Heart right ventricle (tissue), 16 donors: ENCODE data around the gene GK. TPM values are rescaled to one million over a fixed set of nuclear protein-coding genes. Genes with fewer than 3 reads are reported as not detected.

Experiments
- ATAC-seq, 8 donors: fragments of 200-7000 bp; cut with Tn5 transposase; one replicate each; pipeline ENCODE4 v1.9.1; 2020; ENCODE audit warnings: mild to moderate bottlenecking in 8 of 8, moderate library complexity in 8 of 8, moderate number of reproducible peaks in 1 of 8
- DNase-seq, 2 donors: peaks; one replicate each; pipeline ENCODE4 v3.0.0-alpha.2; 2020
- H3K27ac ChIP-seq, 10 donors: fragments of 200-600 bp; sonication (generic) in 2 of 10; one replicate each; pipeline versions ENCODE4 v1.5.0 to v1.8.0; 2020 to 2022; ENCODE audit warnings: mild to moderate bottlenecking in 3 of 10
- H3K27me3 ChIP-seq, 7 donors: fragments of 200-600 bp; one replicate each; pipeline ENCODE4 v1.8.0; 2021 to 2022; ENCODE audit warnings: mild to moderate bottlenecking in 2 of 7
- H3K36me3 ChIP-seq, 9 donors: fragments of 200-600 bp; sonication (generic) in 1 of 9; one replicate each; pipeline versions ENCODE4 v1.5.0 to v1.8.0; 2020 to 2022; ENCODE audit warnings: mild to moderate bottlenecking in 2 of 9
- H3K4me1 ChIP-seq, 9 donors: fragments of 200-600 bp; sonication (generic) in 1 of 9; one replicate each; pipeline versions ENCODE4 v1.5.0 to v1.8.0; 2020 to 2022; ENCODE audit warnings: mild to moderate bottlenecking in 4 of 9
- H3K4me3 ChIP-seq, 10 donors: fragments of 200-600 bp; sonication (generic) in 2 of 10; one replicate each; pipeline versions ENCODE4 v1.5.0 to v1.8.0; 2020 to 2022; ENCODE audit warnings: mild to moderate bottlenecking in 7 of 10, moderate library complexity in 2 of 10
- H3K9me3 ChIP-seq, 11 donors: fragments of 200-600 bp in 10 of 11; sonication (generic) in 2 of 11; one replicate each; pipeline versions ENCODE4 v1.5.0 to v1.8.0; 2013 to 2022; ENCODE audit warnings: mild to moderate bottlenecking in 2 of 11, control low read depth in 1 of 11, moderate library complexity in 1 of 11
- WGBS, 2 donors: extraction: QIAGEN DNeasy Blood & Tissue Kit; methylation state at CpG; one replicate each; pipeline ENCODE4 v1.1.7; 2013; ENCODE audit warnings: inconsistent platforms in 1 of 2; 5-methylcytosine and 5-hydroxymethylcytosine counted together
- intact Hi-C, 10 donors: fragments of 100-400 bp; cut with DNase I; formaldehyde crosslinking; loops; one replicate each; pipeline versions ENCODE4 v1.11.1 to v1.14.2; 2022
- polyA plus RNA-seq, 2 donors: library from polyadenylated mRNA; stranded (reverse); fragments of 200-250 nt; gene quantifications; one replicate each; pipeline ENCODE4 v1.2.3, GENCODE V29; 2013
- total RNA-seq, 10 donors: library from RNA; stranded (reverse); fragmentation: NEBNext Ultra II Directional in 3 of 10; extraction: Animal tissue kit (Norgen Biotek cat#: 25700) in 3 of 10; gene quantifications; one replicate each; pipeline versions ENCODE4 v1.2.1 to v1.2.4, GENCODE V29; 2021 to 2023
- TF ChIP-seq, protein P1 (sequence below), 9 donors: fragments of 200-600 bp; sonication (generic) in 2 of 9; IDR thresholded peaks; one replicate each; pipeline versions ENCODE4 v1.5.0 to v1.8.0; 2021 to 2022; ENCODE audit warnings: antibody characterized with exemption in 9 of 9, mild to moderate bottlenecking in 5 of 9, moderate library complexity in 1 of 9
- donor health status: Arrhythmogenic right ventricular cardiomyopathy.
- donor health status: ischemic (EF 13 %, LVEDD 7.1; RV severe dilation, severe dysfunction).
- donor health status: healthy with polysubstance abuse.
- donor health status: DM: no; HTN: yes; CAD: no.
- donor health status: DM: no; HTN: no; CAD: no.
- donor health status: ischemic (EF 25% LVEDD 6.9; RV normal size, moderate dysfunction).
- donor health status: ischemic (EF 25% LVEDD 5.7; RV mildly dilated, moderate dysfunction).
- donor health status: healthy.
- donor health status: DM: yes; HTN: yes; CAD: no.
- donor health status: Ischemic cardiomyopathy.
- donor health status: ischemic (EF 35%, LVEDD 5.7; RV mildly dilated, moderate dysfunction).
- donor health status: nonischemic (EF 11% LVEDD 7.7; RV severe dilation, severe dysfunction).
- donor health status: DM: yes; HTN: yes; CAD: no.
- donor health status: PGD.
- donor health status: ischemic (EF 29% LVEDD 5.4; RV normal size, mild dysfunction).
- donor health status: nonischemic (EF 23%, LVEDD 6.1; RV moderate dilation, normal function).

GK gene
- total and polyA plus RNA-seq, 12 donors = 3.6 to 13.6 (median 9.6) TPM

GRCh38 chrX:30674799-30675198 is 21.6 kb downstream of the GK start:
- no peaks in the 10 kb centered on the region for H3K9me3 ChIP-seq
- no peak overlapping the region for H3K27ac ChIP-seq
- TF ChIP-seq, protein P1, sequence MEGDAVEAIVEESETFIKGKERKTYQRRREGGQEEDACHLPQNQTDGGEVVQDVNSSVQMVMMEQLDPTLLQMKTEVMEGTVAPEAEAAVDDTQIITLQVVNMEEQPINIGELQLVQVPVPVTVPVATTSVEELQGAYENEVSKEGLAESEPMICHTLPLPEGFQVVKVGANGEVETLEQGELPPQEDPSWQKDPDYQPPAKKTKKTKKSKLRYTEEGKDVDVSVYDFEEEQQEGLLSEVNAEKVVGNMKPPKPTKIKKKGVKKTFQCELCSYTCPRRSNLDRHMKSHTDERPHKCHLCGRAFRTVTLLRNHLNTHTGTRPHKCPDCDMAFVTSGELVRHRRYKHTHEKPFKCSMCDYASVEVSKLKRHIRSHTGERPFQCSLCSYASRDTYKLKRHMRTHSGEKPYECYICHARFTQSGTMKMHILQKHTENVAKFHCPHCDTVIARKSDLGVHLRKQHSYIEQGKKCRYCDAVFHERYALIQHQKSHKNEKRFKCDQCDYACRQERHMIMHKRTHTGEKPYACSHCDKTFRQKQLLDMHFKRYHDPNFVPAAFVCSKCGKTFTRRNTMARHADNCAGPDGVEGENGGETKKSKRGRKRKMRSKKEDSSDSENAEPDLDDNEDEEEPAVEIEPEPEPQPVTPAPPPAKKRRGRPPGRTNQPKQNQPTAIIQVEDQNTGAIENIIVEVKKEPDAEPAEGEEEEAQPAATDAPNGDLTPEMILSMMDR (IDR thresholded peaks at IDR 0.05) = no peak
- peaks cover 0 to 5% (median 0%) of the 10 kb centered on the region in 7 donors for H3K27me3 ChIP-seq
- H3K36me3 ChIP-seq = peaks cover 0 to 11% (median 0%) of the 10 kb centered on the region in 9 donors
- ATAC-seq (no peak), DNase-seq (no peak)
- no peaks in the 10 kb centered on the region for H3K4me1 ChIP-seq
- 87 to 88% methylated on average over 3 of the region's 3 CpGs for WGBS, 2 donors
- intact Hi-C loops = no loop called here
- H3K4me3 ChIP-seq = no peak overlapping the region

- H3K36me3 ChIP-seq = peaks cover 0 to 3% (median 0%) of the 10 kb centered on the region in 9 donors
- intact Hi-C loops = no loop called here
- ATAC-seq (no peak), DNase-seq (no peak)
- WGBS, 2 donors = 94 to 96% methylated on average over 6 of the region's 6 CpGs
- no peak overlapping the region for H3K27ac ChIP-seq
- no peaks in the 10 kb centered on the region for H3K9me3 ChIP-seq
- H3K27me3 ChIP-seq = peaks cover 0 to 5% (median 0%) of the 10 kb centered on the region in 7 donors
- H3K4me3 ChIP-seq = no peak overlapping the region
- TF ChIP-seq, protein P1 (IDR thresholded peaks at IDR 0.05) = no peak
- no peaks in the 10 kb centered on the region for H3K4me1 ChIP-seq
Observed at GRCh38 chrX:30679369-30679768, 26.1 kb downstream of the GK start.

GRCh38 chrX:30680618-30681017 is 27.4 kb downstream of the GK start:
- Histone ChIP-seq H3K4me3 (no peak overlapping the region), H3K27ac (no peak overlapping the region), H3K27me3 (peaks cover 0 to 5% (median 0%) of the 10 kb centered on the region in 7 donors), H3K4me1 (no peaks in the 10 kb centered on the region), H3K36me3 (peaks cover 0 to 3% (median 0%) of the 10 kb centered on the region in 9 donors), H3K9me3 (no peaks in the 10 kb centered on the region)
- DNase-seq (no peak), ATAC-seq (no peak)
- intact Hi-C loops = no loop called here
- 18 to 23% methylated on average over 1 of the region's 1 CpG for WGBS, 2 donors
- TF ChIP-seq, protein P1 (IDR thresholded peaks at IDR 0.05) = no peak

GRCh38 chrX:30688641-30689040 is 35.4 kb downstream of the GK start:
- ATAC-seq (no peak), DNase-seq (no peak)
- no peak overlapping the region for H3K4me3 ChIP-seq
- TF ChIP-seq, protein P1 (IDR thresholded peaks at IDR 0.05) = no peak
- no peak overlapping the region for H3K27ac ChIP-seq
- intact Hi-C loops = no loop called here
- 74 to 78% methylated on average over 2 of the region's 2 CpGs for WGBS, 2 donors
- H3K27me3 ChIP-seq = peaks cover 0 to 13% (median 0%) of the 10 kb centered on the region in 7 donors
- peaks cover 0 to 6% (median 0%) of the 10 kb centered on the region in 9 donors for H3K36me3 ChIP-seq
- H3K9me3 ChIP-seq = no peaks in the 10 kb centered on the region
- H3K4me1 ChIP-seq = no peaks in the 10 kb centered on the region
